T-helper 9 cell (primary cell): ENCODE measurements around the gene AKR7A2.
"Not testable (repeated sequence)": the region's sequence is repeated elsewhere in the genome, so short reads cannot be mapped to it uniquely, and the experiment has no call there.

Source experiments
- DNase-seq: peaks from one replicate; pipeline ENCODE4 v3.0.0-alpha.2; 2020

The AKR7A2 gene

DNA sequence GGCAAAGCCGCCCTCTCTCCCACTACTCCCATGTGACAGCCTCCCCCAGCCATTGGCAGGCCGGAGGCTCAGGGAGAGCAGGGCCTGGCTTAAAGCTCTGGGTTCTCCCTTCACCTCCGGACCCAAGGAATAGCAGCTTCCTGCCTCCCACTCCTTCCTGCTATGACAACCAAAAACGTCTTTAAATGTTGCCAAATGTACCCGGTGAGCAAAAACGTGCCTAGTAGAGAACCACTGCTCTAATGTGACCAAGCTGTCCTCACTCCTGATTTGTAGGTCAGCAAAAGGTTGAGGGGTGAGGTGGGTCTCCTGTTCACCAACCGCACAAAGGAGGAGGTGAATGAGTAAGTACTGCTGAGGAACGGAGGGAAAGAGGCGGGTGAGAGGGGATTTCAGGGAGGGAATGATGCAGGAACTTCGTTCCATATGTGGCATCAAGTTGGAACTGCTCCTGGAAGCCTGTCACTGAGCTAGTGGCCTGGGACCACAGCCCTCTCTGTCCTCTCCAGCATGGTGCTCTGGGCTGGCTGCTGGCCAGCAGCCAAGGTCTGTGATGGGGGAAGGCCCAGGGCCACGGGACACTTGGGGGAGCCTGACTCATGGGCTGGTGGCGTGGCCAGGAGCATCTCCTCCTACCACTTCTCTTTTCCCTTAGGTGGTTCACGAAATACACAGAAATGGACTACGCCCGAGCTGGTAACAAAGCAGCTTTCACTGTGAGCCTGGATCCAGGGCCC is 54.6 kb downstream of the AKR7A2 start:
- no peak for DNase-seq

DNA sequence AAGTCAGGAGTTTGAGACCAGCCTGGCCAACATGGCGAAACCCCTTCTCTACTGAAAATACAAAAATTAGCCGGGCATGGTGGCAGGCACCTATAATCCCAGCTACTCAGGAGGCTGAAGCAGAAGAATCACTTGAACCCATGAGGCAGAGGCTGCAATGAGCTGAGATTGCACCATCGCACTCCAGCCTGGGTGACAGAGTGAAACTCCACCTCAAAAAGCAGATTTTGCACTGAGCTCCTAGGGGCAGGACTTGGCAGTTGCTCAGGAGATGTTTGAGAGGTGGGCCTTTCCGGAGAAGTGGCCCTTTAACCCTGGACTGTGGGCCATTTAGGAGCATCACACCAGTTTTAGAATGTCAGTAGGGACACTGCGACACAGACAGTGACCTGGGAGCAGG is 55.6 kb downstream of the AKR7A2 start:
- DNase-seq: not testable (repeated sequence)

DNA sequence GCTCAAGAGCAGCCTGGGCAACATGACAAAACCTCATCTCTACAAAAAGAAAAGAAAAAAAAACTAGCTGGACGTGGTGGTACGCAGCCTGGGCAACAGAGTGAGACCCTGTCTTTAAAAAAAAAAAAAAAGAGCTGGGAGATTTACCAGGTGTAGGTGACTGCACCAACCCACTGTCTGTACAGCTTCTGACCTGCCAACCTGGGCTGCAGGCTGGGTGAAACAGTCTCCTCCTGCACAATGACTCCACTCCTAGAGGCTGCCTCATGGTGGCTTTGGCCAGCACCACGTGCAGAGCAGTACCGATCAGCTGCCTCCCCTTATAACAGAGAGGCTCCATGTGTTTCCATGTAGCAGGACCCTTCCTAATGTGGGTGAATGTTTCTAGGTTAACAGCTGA is 56.7 kb downstream of the AKR7A2 start:
- no peak for DNase-seq

DNA sequence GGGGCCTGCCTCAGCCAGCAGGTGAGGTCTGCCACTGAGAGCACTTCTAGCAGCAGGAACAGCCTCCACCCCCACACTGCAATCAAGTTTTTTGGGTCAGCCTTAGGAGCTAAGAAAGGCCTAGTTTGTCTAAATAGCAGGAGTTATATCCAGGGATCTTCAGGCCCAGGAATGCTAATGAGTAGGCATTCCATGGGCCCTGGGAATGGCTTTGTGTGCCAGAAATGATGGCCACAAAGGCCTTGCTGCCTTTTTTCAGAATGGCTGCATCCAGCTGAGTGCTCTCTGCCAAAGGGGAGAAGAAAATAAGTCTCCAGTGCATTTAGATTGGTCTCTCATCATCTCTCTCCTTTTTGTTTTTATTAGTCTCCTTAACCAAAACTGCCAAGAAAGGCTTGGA is 57.5 kb downstream of the AKR7A2 start:
- DNase-seq: no peak
